HG03460 (cell line): ENCODE data around the gene MAZ.
"Not testable (repeated sequence)": the region's sequence is repeated elsewhere in the genome, so short reads cannot be mapped to it uniquely, and the experiment has no call there.

Experiments
- ATAC-seq: cut with Tn5 transposase; IDR thresholded peaks from one replicate; pipeline ENCODE4 v1.9.1; 2021; ENCODE audit not compliant: unreplicated experiment

Gene MAZ

GRCh38 chr16:29806099-29806579 is at the start of gene MAZ:
MAZ (plus strand) TSS chr16:29806529; CDS start chr16:29806702, 173 bp downstream.
- no peak for ATAC-seq

- ATAC-seq = no peak
Observed at GRCh38 chr16:29756654-29757053, 49.7 kb upstream of the MAZ start.

GRCh38 chr16:29757086-29757485 is 49.2 kb upstream of the MAZ start:
- not testable (repeated sequence) for ATAC-seq

DNA sequence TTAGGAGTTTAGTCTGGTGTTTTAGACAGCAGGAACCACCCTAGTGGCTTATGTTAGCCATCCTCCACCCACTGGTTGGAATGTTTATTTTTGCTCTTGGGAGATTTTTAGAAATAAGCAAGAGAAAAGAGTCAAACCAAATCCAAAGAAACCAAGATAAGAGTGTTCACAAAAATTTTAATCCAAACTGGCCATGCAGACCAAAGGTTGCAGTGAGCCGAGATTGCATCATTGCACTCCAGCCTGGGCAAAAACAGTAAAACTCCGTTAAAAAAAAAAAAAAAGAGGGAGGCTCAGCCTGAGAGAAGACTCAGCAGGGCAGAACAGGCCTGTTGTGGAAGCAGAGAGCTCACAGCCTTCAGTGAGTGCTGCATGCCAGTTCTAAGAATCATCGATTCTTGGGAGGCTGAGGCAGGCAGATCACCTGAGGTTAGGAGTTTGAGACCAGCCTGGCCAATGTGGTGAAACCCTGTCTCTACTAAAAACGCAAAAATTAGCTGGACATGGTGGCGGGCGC is 48.3 kb upstream of the MAZ start:
- ATAC-seq = no peak

DNA sequence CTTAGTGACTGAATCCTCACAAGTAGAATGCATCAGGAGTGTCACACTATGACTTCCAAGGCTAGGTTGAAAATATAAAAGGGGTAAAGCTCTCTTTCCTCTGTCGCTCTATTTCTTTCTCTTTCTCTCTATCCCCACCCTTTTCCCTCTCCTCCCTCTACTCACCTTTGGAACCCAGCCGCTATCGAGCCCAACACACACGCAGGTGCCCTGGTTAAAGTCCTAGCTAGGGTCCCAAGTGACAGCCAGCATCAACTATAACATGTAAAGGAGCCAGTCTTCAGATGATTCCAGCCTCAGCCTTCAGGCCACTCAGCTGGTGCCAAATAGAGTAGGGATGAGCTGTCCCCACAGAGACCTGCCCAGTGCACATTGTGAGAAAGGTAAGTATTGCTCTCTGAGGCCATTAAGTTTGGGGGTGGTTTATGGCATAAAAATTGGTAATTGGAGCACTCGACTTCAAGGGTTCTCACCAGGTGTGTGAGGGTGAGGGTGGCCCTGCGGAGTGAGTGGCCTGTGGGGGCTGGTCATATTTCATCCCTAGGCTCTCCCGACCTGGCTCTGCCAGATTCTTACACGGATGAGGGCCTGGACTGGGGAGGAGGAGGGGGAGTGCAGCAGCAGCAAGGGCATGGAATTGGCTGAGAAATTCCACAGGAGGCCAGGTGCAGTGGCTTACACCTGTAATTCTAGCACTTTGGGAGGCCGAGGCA is 45.6 kb upstream of the MAZ start:
- no peak for ATAC-seq

DNA sequence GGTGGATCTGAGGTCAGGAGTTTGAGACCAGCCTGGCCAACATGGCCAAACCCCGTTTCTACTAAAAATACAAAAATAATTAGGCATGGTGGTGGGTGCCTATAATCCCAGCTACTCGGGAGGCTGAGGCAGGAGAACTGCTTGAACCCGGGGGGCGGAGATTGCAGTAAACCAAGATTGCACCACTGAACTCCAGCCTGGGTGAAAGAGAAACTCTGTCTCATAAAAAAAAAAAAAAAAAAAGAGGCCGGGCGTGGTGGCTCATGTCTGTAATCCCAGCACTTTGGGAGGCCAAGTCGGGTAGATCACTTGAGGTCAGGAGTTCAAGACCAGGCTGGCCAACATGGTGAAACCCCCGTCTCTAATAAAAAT is 45.1 kb upstream of the MAZ start:
- not testable (repeated sequence) for ATAC-seq

- no peak for ATAC-seq
Observed at GRCh38 chr16:29761882-29762281, 44.4 kb upstream of the MAZ start.

- ATAC-seq = no peak
Observed at GRCh38 chr16:29763326-29763725, 43.0 kb upstream of the MAZ start.

GRCh38 chr16:29765167-29766032 is 40.9 kb upstream of the MAZ start:
- ATAC-seq = no peak

- ATAC-seq = no peak
Observed at GRCh38 chr16:29766571-29766970, 39.8 kb upstream of the MAZ start.

DNA sequence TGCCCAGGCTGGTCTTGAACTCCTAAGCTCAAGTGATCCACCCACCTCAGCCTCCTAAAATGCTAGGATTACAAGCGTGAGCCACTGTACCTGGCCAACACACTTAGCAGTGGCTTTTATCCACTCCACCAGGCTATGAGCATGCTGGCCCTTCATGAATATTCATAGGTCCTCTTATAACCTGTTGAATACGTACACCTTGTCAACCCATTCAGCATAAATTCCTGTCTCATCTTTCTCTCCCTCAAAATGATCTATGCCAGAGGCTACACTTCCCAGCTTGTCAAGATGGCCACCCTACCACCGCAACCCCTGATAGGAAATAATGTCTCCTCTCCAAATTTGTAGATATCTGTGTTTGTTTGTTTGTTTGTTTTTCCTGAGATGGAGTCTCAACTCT is 39.3 kb upstream of the MAZ start:
- no peak for ATAC-seq

DNA sequence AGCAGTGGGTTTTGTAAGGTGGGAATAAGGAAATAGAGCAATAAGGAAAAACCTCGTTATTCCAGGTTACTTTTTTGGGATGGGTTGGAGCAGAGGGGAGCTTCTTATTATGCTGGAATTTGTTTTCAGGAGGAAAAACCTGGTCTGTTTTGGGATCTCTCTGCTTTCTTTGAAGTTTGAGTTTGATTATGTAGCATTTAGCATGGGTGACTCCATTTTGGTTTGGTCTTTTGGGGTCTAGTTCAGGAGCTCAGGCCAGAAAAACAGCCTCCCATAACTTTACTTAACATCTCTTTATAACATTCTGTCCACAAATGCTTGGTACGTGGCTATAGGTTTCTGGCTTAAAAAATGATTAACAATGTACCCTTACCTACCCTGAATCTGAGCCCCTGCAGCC is 36.8 kb upstream of the MAZ start:
- ATAC-seq = no peak

DNA sequence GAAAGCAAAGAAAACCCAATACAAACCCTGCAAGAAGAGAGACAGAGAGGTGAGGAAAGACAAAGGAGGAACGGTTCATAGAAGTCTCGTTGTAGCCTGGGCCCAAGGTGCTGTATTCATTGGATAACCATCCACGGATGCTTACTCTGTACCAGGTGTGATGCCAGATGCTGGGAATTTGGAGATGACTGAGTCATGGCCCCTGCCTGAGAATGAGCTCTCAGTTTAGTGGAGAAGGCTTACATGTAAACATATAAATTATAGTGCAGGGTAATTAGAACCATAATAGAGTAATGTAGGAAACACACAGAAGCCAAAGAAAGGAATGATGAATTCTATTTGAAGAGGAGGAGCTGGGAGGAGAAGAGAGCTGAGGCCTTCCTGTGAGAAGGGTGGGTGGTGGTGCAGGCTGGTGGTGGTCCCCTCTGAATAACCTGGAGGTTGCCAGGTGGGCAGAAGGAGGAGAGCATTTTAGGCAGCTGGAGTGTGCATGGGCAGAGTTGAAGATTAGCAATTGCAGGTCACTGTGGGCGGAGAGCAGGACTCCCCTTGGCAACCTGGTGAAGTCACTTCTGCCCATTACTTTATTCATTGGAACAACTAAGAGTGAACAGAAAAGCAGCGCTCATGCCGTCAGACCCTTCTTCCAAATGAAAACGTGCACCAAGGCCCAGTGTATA is 35.9 kb upstream of the MAZ start:
- ATAC-seq = no peak

- ATAC-seq = not testable (repeated sequence)
Observed at GRCh38 chr16:29772330-29772729, 34.0 kb upstream of the MAZ start.

GRCh38 chr16:29774730-29775129 is 31.6 kb upstream of the MAZ start:
- ATAC-seq = no peak

- no peak for ATAC-seq
Observed at GRCh38 chr16:29775742-29776408, 30.5 kb upstream of the MAZ start.

DNA sequence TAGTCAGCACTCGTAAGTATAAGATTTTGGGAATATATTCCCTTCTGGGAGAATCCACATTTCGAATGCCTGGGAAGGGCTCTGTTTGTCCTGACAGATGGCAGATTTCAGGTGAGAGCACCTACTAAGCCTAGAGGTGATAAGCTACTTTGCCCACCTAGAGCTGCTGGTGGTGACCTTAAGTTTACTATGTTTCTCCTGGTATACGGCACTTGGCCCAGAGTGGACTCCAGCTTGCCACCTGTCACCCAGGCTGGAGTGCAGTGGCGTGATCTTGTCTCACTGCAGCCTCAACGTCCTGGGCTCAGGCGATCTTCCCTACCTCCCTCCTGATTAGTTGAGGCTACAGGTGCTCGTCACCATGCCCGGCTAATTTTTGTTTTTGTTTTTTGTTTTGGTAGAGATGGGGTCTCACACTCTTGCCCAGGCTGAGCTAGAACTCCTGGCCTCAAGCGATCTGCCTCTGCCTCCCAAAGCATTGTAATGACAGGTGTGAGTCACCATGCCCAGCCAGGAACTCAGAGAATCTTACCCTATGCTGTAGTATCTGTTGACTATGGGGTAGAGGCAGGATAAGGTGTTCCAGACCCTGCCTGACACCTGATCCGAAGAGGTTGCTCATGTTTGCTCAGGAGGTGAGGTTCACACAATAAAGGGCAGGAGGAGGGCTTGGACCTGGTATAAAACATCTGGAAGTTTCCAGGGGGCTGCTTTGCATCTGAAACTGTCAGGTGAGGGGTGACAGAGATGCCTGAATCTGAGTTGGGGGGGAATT is 28.6 kb upstream of the MAZ start, which contains the start of gene ZG16:
Gene ZG16, plus strand, starts transcription at position 681 of the 775 bp plus-strand sequence. CDS start 1,011 bp downstream, outside the sequence.
- ATAC-seq = no peak

GRCh38 chr16:29779474-29779873 is 26.9 kb upstream of the MAZ start:
- ATAC-seq = no peak

- ATAC-seq = not testable (repeated sequence)
Observed at GRCh38 chr16:29783094-29783953, 23.0 kb upstream of the MAZ start.
